ENCODE results near the gene TACC2.

TACC2 gene

GRCh38 chr10:122142641-122143237 lies 153.8 kb downstream of the TACC2 start:
- peak; percentile 13 to 18 for DNase-seq (ENCODE audit: low read depth in 2 of 2)

GRCh38 chr10:122143238-122143841 lies 154.4 kb downstream of the TACC2 start:
- no peak for DNase-seq (ENCODE audit: low read depth in 2 of 2)

- no peak for DNase-seq (ENCODE audit: low read depth in 2 of 2)
Measured at GRCh38 chr10:122144199-122144598, 155.2 kb downstream of the TACC2 start.

- no peak for DNase-seq (ENCODE audit: low read depth in 2 of 2)
Measured at GRCh38 chr10:122145113-122145512, 156.2 kb downstream of the TACC2 start.

GRCh38 chr10:122147663-122148062 lies 158.7 kb downstream of the TACC2 start:
- DNase-seq (ENCODE audit: low read depth in 2 of 2) = no peak

- DNase-seq (ENCODE audit: low read depth in 2 of 2) = no peak
Measured at GRCh38 chr10:122148876-122149560, 160.1 kb downstream of the TACC2 start.

GRCh38 chr10:122149561-122150505 lies 160.9 kb downstream of the TACC2 start:
- DNase-seq (ENCODE audit: low read depth in 2 of 2) = no peak

- no peak for DNase-seq (ENCODE audit: low read depth in 2 of 2)
Measured at GRCh38 chr10:122151121-122151694, 162.2 kb downstream of the TACC2 start.

- no peak for DNase-seq (ENCODE audit: low read depth in 2 of 2)
Measured at GRCh38 chr10:122152544-122152943, 163.6 kb downstream of the TACC2 start.

GRCh38 chr10:122154031-122154544 lies 165.1 kb downstream of the TACC2 start:
- DNase-seq (ENCODE audit: low read depth in 2 of 2) = no peak

- no peak for DNase-seq (ENCODE audit: low read depth in 2 of 2)
Measured at GRCh38 chr10:122154545-122155366, 165.8 kb downstream of the TACC2 start.

GRCh38 chr10:122157451-122157850 lies 168.5 kb downstream of the TACC2 start:
- no peak for DNase-seq (ENCODE audit: low read depth in 2 of 2)

- DNase-seq (ENCODE audit: low read depth in 2 of 2) = no peak
Measured at GRCh38 chr10:122158362-122158761, 169.4 kb downstream of the TACC2 start.

GRCh38 chr10:122159141-122159970 lies 170.4 kb downstream of the TACC2 start:
- DNase-seq (ENCODE audit: low read depth in 2 of 2) = no peak

- no peak for DNase-seq (ENCODE audit: low read depth in 2 of 2)
Measured at GRCh38 chr10:122161795-122162194, 172.8 kb downstream of the TACC2 start.

GRCh38 chr10:122162671-122163173 lies 173.8 kb downstream of the TACC2 start:
- DNase-seq (ENCODE audit: low read depth in 2 of 2) = no peak

- DNase-seq (ENCODE audit: low read depth in 2 of 2) = peak in 1 of 2 donors; percentile 6
Measured at GRCh38 chr10:122163174-122164022, 174.4 kb downstream of the TACC2 start.

GRCh38 chr10:122164023-122164601 lies 175.1 kb downstream of the TACC2 start:
- no peak for DNase-seq (ENCODE audit: low read depth in 2 of 2)

Measured in stimulated activated CD8-positive, alpha-beta memory T cell treated with anti-CD3 and anti-CD28 coated beads, Interleukin-2, amount 100 ng/mL, for 48 hours (primary cell).